Mesodermal cell (in vitro differentiated cells): Measurements from ENCODE around the gene CHIC2.
A peak's percentile ranks its signal among the peaks of the same experiment; 100 is the strongest.

ENCODE experiments used
- H3K27ac ChIP-seq: 2 replicates; pipeline ENCODE4 v1.7.0; 2013; ENCODE audit warnings: mild to moderate bottlenecking, low read depth, low read length, moderate library complexity; ENCODE audit not compliant: severe bottlenecking
- H3K36me3 ChIP-seq: 2 replicates; pipeline ENCODE4 v1.7.1; 2013; ENCODE audit warnings: mild to moderate bottlenecking, low read length, moderate library complexity; ENCODE audit not compliant: control insufficient read depth, insufficient read depth
- H3K4me1 ChIP-seq: one replicate; pipeline ENCODE4 v1.7.1; 2013; ENCODE audit warnings: mild to moderate bottlenecking, low read length; ENCODE audit not compliant: insufficient read depth, control insufficient read depth, poor library complexity, severe bottlenecking
- H3K4me3 ChIP-seq: 2 replicates; pipeline ENCODE4 v1.7.0; 2013; ENCODE audit warnings: low read length, control low read depth, mild to moderate bottlenecking; ENCODE audit not compliant: insufficient read depth, poor library complexity, severe bottlenecking; ENCODE audit errors: extremely low read depth
- H3K9me3 ChIP-seq: 2 replicates; pipeline ENCODE4 v1.7.1; 2013; ENCODE audit warnings: mild to moderate bottlenecking, low read length, moderate library complexity; ENCODE audit not compliant: control insufficient read depth
- WGBS, 2 experiments: methylation state at CpG; one replicate each; pipeline ENCODE4 v1.1.5; 2013; ENCODE audit warnings: missing lambda C conversion rate in 2 of 2; ENCODE audit not compliant: insufficient coverage in 2 of 2; 5-methylcytosine and 5-hydroxymethylcytosine counted together

CHIC2 gene

GRCh38 chr4:53981066-53981465 lies 83.3 kb downstream of the CHIC2 start:
- WGBS, 2 experiments, result 30 to 57% methylated on average over 1 of the region's 2 CpGs
- H3K27ac ChIP-seq, result no peak overlapping the region

GRCh38 chr4:53974561-53974960 lies 89.8 kb downstream of the CHIC2 start:
- no peak overlapping the region for H3K4me3 ChIP-seq
- no peaks in the 10 kb centered on the region for H3K9me3 ChIP-seq
- 100% methylated on average over 1 of the region's 2 CpGs; no CpG with 5 or more reads in 1 of the 2 experiments for WGBS, 2 experiments
- no peaks in the 10 kb centered on the region for H3K36me3 ChIP-seq
- H3K27ac ChIP-seq, result no peak overlapping the region
- no peaks in the 10 kb centered on the region for H3K4me1 ChIP-seq

More at GRCh38 chr4:53981066-53981465, 83.3 kb downstream of the CHIC2 start:
- no peaks in the 10 kb centered on the region for H3K4me1 ChIP-seq
- no peaks in the 10 kb centered on the region for H3K9me3 ChIP-seq
- no peak overlapping the region for H3K4me3 ChIP-seq
- no peaks in the 10 kb centered on the region for H3K36me3 ChIP-seq

GRCh38 chr4:53967986-53968385 lies 96.4 kb downstream of the CHIC2 start:
- Histone ChIP-seq H3K4me1 (peaks cover 9% of the 10 kb centered on the region), H3K9me3 (no peaks in the 10 kb centered on the region), H3K36me3 (no peaks in the 10 kb centered on the region), H3K27ac (no peak overlapping the region), H3K4me3 (no peak overlapping the region)
- WGBS, 2 experiments, result 100% methylated on average over 1 of the region's 1 CpG

GRCh38 chr4:53963781-53964180 lies 100.6 kb downstream of the CHIC2 start:
- peaks cover 31% of the 10 kb centered on the region for H3K4me1 ChIP-seq
- 63 to 67% methylated on average over 1 of the region's 3 CpGs for WGBS, 2 experiments
- H3K4me3 ChIP-seq, result no peak overlapping the region
- peak overlapping the region; percentile 88 for H3K27ac ChIP-seq
- no peaks in the 10 kb centered on the region for H3K9me3 ChIP-seq
- H3K36me3 ChIP-seq, result no peaks in the 10 kb centered on the region

GRCh38 chr4:53963336-53963735 lies 101.1 kb downstream of the CHIC2 start:
- peaks cover 31% of the 10 kb centered on the region for H3K4me1 ChIP-seq
- H3K27ac ChIP-seq, result peak overlapping the region; percentile 88
- no peaks in the 10 kb centered on the region for H3K36me3 ChIP-seq
- no peak overlapping the region for H3K4me3 ChIP-seq
- WGBS, 2 experiments, result 84 to 90% methylated on average over 2 of the region's 4 CpGs
- no peaks in the 10 kb centered on the region for H3K9me3 ChIP-seq

- Histone ChIP-seq H3K9me3 (no peaks in the 10 kb centered on the region), H3K27ac (peak overlapping the region; percentile 88), H3K4me3 (no peak overlapping the region), H3K36me3 (no peaks in the 10 kb centered on the region), H3K4me1 (peaks cover 31% of the 10 kb centered on the region)
- no CpG with 5 or more reads among the region's 4 CpGs for WGBS, 2 experiments
Measured at GRCh38 chr4:53962516-53963225, 101.7 kb downstream of the CHIC2 start.

GRCh38 chr4:53961351-53961750 lies 103.1 kb downstream of the CHIC2 start:
- no peaks in the 10 kb centered on the region for H3K9me3 ChIP-seq
- no peak overlapping the region for H3K27ac ChIP-seq
- H3K4me3 ChIP-seq, result no peak overlapping the region
- H3K4me1 ChIP-seq, result peaks cover 38% of the 10 kb centered on the region
- no peaks in the 10 kb centered on the region for H3K36me3 ChIP-seq
- WGBS, 2 experiments, result no CpG with 5 or more reads among the region's 1 CpG

- H3K9me3 ChIP-seq, result no peaks in the 10 kb centered on the region
- WGBS, 2 experiments, result 78 to 100% methylated on average over 2 to 4 of the region's 5 CpGs
- no peaks in the 10 kb centered on the region for H3K36me3 ChIP-seq
- H3K27ac ChIP-seq, result no peak overlapping the region
- H3K4me1 ChIP-seq, result peaks cover 44% of the 10 kb centered on the region
- no peak overlapping the region for H3K4me3 ChIP-seq
Measured at GRCh38 chr4:53960843-53961242, 103.6 kb downstream of the CHIC2 start.
